ENCODE data around the gene PFN1. TPM values are rescaled to one million over a fixed set of nuclear protein-coding genes. Genes with fewer than 3 reads are reported as not detected.
A peak's percentile ranks its signal among the peaks of the same experiment; 100 is the strongest.

PFN1 gene
- total RNA-seq, 2 experiments from 2014 or later: 1,907 to 1,923 TPM

DNA sequence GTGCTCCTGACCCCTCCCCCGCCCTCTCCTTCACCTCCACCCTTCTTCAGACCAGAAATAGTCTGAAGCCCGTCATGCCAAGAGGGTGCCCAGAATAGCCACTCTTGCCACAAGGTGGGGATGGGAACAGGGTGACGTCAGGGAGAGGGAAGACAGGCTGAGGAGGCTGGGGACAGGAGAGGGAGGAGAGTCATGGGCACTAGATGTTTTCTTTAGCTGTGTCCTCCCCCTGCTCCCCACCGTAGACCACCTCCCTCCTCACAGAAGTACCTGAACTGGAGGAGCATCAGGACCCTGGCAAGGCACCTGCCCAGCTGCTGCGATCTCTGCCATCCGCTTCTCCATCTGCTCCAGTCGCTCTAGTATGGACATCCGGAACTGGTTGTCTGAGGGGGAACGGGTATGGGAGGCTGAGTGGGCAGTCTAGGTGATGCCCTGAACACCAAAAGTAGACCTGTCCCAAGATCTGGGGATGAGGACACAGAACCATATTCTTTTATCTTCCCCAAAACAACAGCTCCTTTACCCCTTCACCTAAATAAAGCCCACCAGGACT is 25.9 kb upstream of the PFN1 start:
- H3K4me1 Mint-ChIP-seq (ENCODE audit: low read depth): peaks cover 20% of the 10 kb centered on the region
- DNase-seq: no peak
- CTCF ChIA-PET: interaction anchor here (0.9 to 1.5 kb wide), 5 partner anchors 12 to 89 kb away, joined by 3 to 5 read pairs (median 3); partner anchors contain the start of gene CAMTA2
- no peaks in the 10 kb centered on the region for H3K9me3 Mint-ChIP-seq
- H3K27me3 Mint-ChIP-seq: no peaks in the 10 kb centered on the region
- H3K4me3 Mint-ChIP-seq: no peak overlapping the region
- peaks cover 38% of the 10 kb centered on the region for H3K36me3 Mint-ChIP-seq
- intact Hi-C loops (cut with micrococcal nuclease): no loop called here
- no peak overlapping the region for H3K27ac Mint-ChIP-seq
- POLR2A ChIA-PET: no interaction called here

DNA sequence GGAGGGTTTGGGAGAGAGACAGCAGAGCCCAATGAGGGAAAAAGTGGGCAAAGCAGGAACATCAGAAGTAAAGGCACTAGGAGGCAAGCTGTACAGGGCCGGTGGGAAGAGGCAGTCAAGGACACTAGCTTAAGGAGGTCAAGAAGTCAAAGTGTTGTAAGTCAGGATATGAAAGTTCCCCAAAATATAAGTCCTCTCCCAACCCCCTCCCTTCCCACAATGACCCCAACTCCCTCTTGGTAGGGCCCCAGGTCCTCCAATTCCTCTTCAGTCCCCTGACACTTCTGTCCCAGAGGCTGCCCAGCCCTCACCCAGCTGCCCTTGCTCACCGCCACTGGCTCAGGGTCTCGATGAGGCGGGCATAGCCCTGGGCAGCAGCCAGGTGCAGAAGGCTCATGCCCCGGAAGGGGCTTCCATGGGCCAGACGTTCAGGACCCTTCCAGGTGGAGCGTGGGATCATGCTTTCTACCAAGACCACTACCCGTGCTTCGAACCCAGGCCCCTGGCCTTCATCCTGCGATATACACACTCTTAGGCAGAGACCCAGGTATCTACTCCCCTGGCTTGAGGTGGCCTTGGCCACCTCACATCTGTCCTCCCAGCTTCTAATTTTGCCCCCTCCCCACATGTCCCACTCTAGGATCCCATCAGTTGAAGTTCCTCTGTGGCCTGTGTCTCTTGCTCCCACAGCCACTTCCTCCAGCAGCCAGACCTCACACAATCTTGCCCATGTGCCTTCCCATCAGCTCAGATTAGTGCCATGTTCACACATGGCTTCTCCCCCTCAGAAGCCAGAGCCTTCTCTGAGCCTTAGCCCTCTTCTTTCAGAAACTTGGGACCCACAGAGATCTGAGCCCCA is 25.2 kb upstream of the PFN1 start:
- Mint-ChIP-seq H3K36me3 (peaks cover 38% of the 10 kb centered on the region), H3K27ac (no peak overlapping the region), H3K4me3 (no peak overlapping the region), H3K9me3 (no peaks in the 10 kb centered on the region), H3K4me1 (ENCODE audit: low read depth) (peaks cover 22% of the 10 kb centered on the region), H3K27me3 (no peaks in the 10 kb centered on the region)
- CTCF ChIA-PET: interaction anchor here (1.2 kb wide), 1 partner anchor 33 kb away, joined by 3 read pairs; no protein-coding TSS in a partner anchor
- DNase-seq: no peak
- POLR2A ChIA-PET: no interaction called here
- intact Hi-C loops (cut with micrococcal nuclease): no loop called here

GRCh38 chr17:4972752-4973151 is 24.4 kb upstream of the PFN1 start:
- Mint-ChIP-seq H3K9me3 (no peaks in the 10 kb centered on the region), H3K4me1 (ENCODE audit: low read depth) (peaks cover 22% of the 10 kb centered on the region), H3K27ac (no peak overlapping the region), H3K27me3 (no peaks in the 10 kb centered on the region), H3K36me3 (peaks cover 38% of the 10 kb centered on the region), H3K4me3 (no peak overlapping the region)
- CTCF ChIA-PET: interaction anchor here (1.2 kb wide), 1 partner anchor 34 kb away, joined by 3 read pairs; no protein-coding TSS in a partner anchor
- no peak for DNase-seq
- intact Hi-C loops (cut with micrococcal nuclease): no loop called here
- POLR2A ChIA-PET: no interaction called here

GRCh38 chr17:4972322-4972721 is 24.0 kb upstream of the PFN1 start:
- intact Hi-C loops (cut with micrococcal nuclease): no loop called here
- ChIA-PET POLR2A (no interaction called here), CTCF (no interaction called here)
- H3K4me1 Mint-ChIP-seq (ENCODE audit: low read depth): peaks cover 22% of the 10 kb centered on the region
- H3K27ac Mint-ChIP-seq: no peak overlapping the region
- DNase-seq: no peak
- no peaks in the 10 kb centered on the region for H3K9me3 Mint-ChIP-seq
- no peak overlapping the region for H3K4me3 Mint-ChIP-seq
- H3K36me3 Mint-ChIP-seq: peaks cover 34% of the 10 kb centered on the region
- no peaks in the 10 kb centered on the region for H3K27me3 Mint-ChIP-seq

- H3K4me1 Mint-ChIP-seq (ENCODE audit: low read depth): peaks cover 22% of the 10 kb centered on the region
- H3K27ac Mint-ChIP-seq: no peak overlapping the region
- intact Hi-C loops (cut with micrococcal nuclease): no loop called here
- no peak for DNase-seq
- ChIA-PET POLR2A (interaction anchor here (10.7 kb wide), 1 partner anchor 24 kb away, joined by 346 read pairs; the partner anchor contains the start of genes ENO3, PFN1, RNF167 and SLC25A11), CTCF (interaction anchor here (0.9 to 2.9 kb wide), 2 partner anchors 8 to 11 kb away, joined by 3 to 21 read pairs; no protein-coding TSS in a partner anchor)
- H3K4me3 Mint-ChIP-seq: no peak overlapping the region
- H3K27me3 Mint-ChIP-seq: no peaks in the 10 kb centered on the region
- H3K9me3 Mint-ChIP-seq: no peaks in the 10 kb centered on the region
- peaks cover 31% of the 10 kb centered on the region for H3K36me3 Mint-ChIP-seq
Measured at GRCh38 chr17:4971826-4972225, 23.5 kb upstream of the PFN1 start.

DNA sequence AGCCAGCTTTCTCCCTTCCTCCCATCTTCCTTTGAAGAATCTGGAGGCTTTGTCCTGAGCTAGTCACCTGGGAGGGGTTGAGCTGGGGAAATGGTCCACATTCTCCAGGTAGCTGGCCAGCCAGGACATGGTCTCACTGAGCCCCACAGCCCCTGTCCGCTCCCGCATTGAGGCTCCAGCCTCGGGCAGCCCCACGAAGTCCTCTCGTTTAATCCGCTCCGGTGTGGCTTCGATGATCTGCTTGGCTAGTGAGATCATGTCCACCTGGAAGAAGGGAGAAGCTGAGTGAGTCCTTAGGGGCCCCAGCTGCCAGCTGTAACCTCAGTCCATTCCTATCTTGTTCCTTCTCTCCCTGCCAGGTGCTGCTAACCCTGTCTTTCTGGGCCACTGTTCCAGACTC is 21.9 kb upstream of the PFN1 start:
- Mint-ChIP-seq H3K27ac (no peak overlapping the region), H3K4me1 (ENCODE audit: low read depth) (peaks cover 33% of the 10 kb centered on the region), H3K36me3 (peaks cover 34% of the 10 kb centered on the region), H3K27me3 (no peaks in the 10 kb centered on the region), H3K9me3 (peaks cover 3% of the 10 kb centered on the region), H3K4me3 (no peak overlapping the region)
- intact Hi-C loops (cut with micrococcal nuclease): no loop called here
- DNase-seq: no peak
- ChIA-PET CTCF (interaction anchor here (0.7 to 3.1 kb wide), 8 partner anchors 8 to 180 kb away, joined by 3 to 21 read pairs (median 4); partner anchors contain the start of gene CAMTA2), POLR2A (interaction anchor here (1.0 to 10.7 kb wide), 7 partner anchors 10 to 109 kb away, joined by 3 to 346 read pairs (median 9); partner anchors contain the start of genes CAMTA2, ENO3, INCA1 and KIF1C)

GRCh38 chr17:4969551-4970173 is 21.3 kb upstream of the PFN1 start:
- Mint-ChIP-seq H3K27me3 (no peaks in the 10 kb centered on the region), H3K27ac (no peak overlapping the region), H3K4me3 (no peak overlapping the region), H3K36me3 (peaks cover 37% of the 10 kb centered on the region), H3K4me1 (ENCODE audit: low read depth) (peaks cover 37% of the 10 kb centered on the region), H3K9me3 (peaks cover 3% of the 10 kb centered on the region)
- intact Hi-C loops (cut with micrococcal nuclease): loop anchor here (1.0 to 5.0 kb wide), 4 partner anchors 18 to 63 kb away; partner anchors contain the start of genes CAMTA2, INCA1 and KIF1C
- ChIA-PET POLR2A (interaction anchor here (0.7 to 10.7 kb wide), 10 partner anchors 11 to 180 kb away, joined by 3 to 346 read pairs (median 4); partner anchors contain the start of genes C17orf107, CAMTA2, CHRNE and ENO3), CTCF (interaction anchor here (0.7 to 3.1 kb wide), 9 partner anchors 9 to 179 kb away, joined by 3 to 21 read pairs (median 4); partner anchors contain the start of gene CAMTA2)
- DNase-seq: peak; percentile 73

DNA sequence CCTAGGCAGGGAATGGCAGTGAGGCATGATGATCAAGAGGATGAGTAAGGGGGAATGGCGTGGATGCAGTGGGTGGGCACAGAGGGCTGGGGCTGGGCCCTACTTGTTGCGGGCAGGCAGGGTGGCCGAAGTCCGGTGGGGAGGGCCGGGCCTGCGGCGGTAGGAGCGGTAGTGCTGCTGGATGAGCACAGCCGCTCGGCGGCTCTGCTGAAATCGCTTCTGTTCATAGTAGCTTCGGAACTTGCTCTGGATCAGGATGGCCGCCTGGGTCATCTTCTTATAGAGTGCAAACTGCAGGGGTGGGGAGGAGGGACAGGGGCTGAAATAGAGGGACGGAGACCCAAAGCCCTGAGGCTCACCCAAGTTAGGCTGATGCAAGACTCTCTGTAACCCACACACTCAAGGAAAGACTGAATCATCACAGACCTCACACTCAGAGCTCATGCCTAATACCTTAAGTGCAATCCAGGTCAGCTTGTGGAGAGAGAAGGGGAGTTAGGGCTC is 20.8 kb upstream of the PFN1 start:
- Mint-ChIP-seq H3K36me3 (peaks cover 34% of the 10 kb centered on the region), H3K4me1 (ENCODE audit: low read depth) (peaks cover 37% of the 10 kb centered on the region), H3K27me3 (no peaks in the 10 kb centered on the region), H3K27ac (no peak overlapping the region), H3K4me3 (no peak overlapping the region), H3K9me3 (peaks cover 3% of the 10 kb centered on the region)
- no peak for DNase-seq
- ChIA-PET POLR2A (interaction anchor here (0.7 to 10.7 kb wide), 11 partner anchors 11 to 179 kb away, joined by 3 to 346 read pairs (median 4); partner anchors contain the start of genes C17orf107, CAMTA2, CHRNE and ENO3), CTCF (interaction anchor here (0.9 to 3.1 kb wide), 7 partner anchors 11 to 93 kb away, joined by 3 to 21 read pairs (median 4); partner anchors contain the start of gene CAMTA2)
- intact Hi-C loops (cut with micrococcal nuclease): loop anchor here (1.0 to 5.0 kb wide), 4 partner anchors 18 to 63 kb away; partner anchors contain the start of genes CAMTA2, INCA1 and KIF1C

- H3K27me3 Mint-ChIP-seq: no peaks in the 10 kb centered on the region
- no peak overlapping the region for H3K27ac Mint-ChIP-seq
- CTCF ChIA-PET: interaction anchor here (0.6 to 3.1 kb wide), 8 partner anchors 12 to 94 kb away, joined by 3 to 21 read pairs (median 4); partner anchors contain the start of gene CAMTA2
- H3K4me1 Mint-ChIP-seq (ENCODE audit: low read depth): peaks cover 37% of the 10 kb centered on the region
- DNase-seq: peak; percentile 58
- no peak overlapping the region for H3K4me3 Mint-ChIP-seq
- H3K9me3 Mint-ChIP-seq: peaks cover 3% of the 10 kb centered on the region
- POLR2A ChIA-PET: interaction anchor here (0.7 to 10.7 kb wide), 8 partner anchors 12 to 110 kb away, joined by 3 to 346 read pairs (median 4); partner anchors contain the start of genes C17orf107, CAMTA2, CHRNE and ENO3
- H3K36me3 Mint-ChIP-seq: peaks cover 32% of the 10 kb centered on the region
- intact Hi-C loops (cut with micrococcal nuclease): loop anchor here (1.0 to 5.0 kb wide), 4 partner anchors 19 to 64 kb away; partner anchors contain the start of genes CAMTA2, INCA1 and KIF1C
Measured at GRCh38 chr17:4968486-4969046, 20.2 kb upstream of the PFN1 start.

- POLR2A ChIA-PET: interaction anchor here (0.6 to 10.7 kb wide), 9 partner anchors 13 to 264 kb away, joined by 3 to 346 read pairs (median 4); partner anchors contain the start of genes CAMTA2, ENO3, INCA1 and KIF1C
- CTCF ChIA-PET: interaction anchor here (0.6 to 3.1 kb wide), 12 partner anchors 13 to 402 kb away, joined by 3 to 12 read pairs (median 4); partner anchors contain the start of genes CAMTA2, ENO3, RNF167 and SLC25A11
Measured at GRCh38 chr17:4967539-4968485, 19.5 kb upstream of the PFN1 start, which contains the start of gene SPAG7. TSS of gene SPAG7 (minus strand) at chr17:4967817. CDS start at chr17:4967804, 13 bp downstream.

More at GRCh38 chr17:4967539-4968485, 19.5 kb upstream of the PFN1 start, which contains the start of gene SPAG7:
- H3K4me3 Mint-ChIP-seq: no peak within 1 kb of the TSS
- peak; percentile 96 for DNase-seq
- H3K4me1 Mint-ChIP-seq (ENCODE audit: low read depth): peaks cover 37% of the 10 kb centered on the region
- H3K27ac Mint-ChIP-seq: no peak within 1 kb of the TSS
- intact Hi-C loops (cut with micrococcal nuclease): loop anchor here (1.0 to 5.0 kb wide), 3 partner anchors 20 to 64 kb away; partner anchors contain the start of genes PFN1, RNF167 and SLC25A11
- peaks cover 29% of the 10 kb centered on the region for H3K36me3 Mint-ChIP-seq
- peaks cover 3% of the 10 kb centered on the region for H3K9me3 Mint-ChIP-seq
- H3K27me3 Mint-ChIP-seq: no peaks in the 10 kb centered on the region

Data from activated CD4-positive, alpha-beta memory T cell treated with anti-CD3 and anti-CD28 coated beads for 36 hours (primary cell).